Spleen (tissue), 7 donors: ENCODE measurements around the gene CHMP5.

Source experiments
- POLR2A ChIP-seq, 3 donors: fragments of 450-650 bp; IDR thresholded peaks; one replicate each; pipeline ENCODE4 v1.5.1; 2017; ENCODE audit warnings: antibody characterized with exemption in 3 of 3, mild to moderate bottlenecking in 1 of 3
- POLR2AphosphoS5 ChIP-seq, 3 donors: sonication (generic); formaldehyde crosslinking; IDR thresholded peaks; one replicate each; pipeline ENCODE4 v1.5.1; 2017; ENCODE audit warnings: antibody characterized with exemption in 3 of 3
- TF ChIP-seq, protein P1 (sequence below), 11 experiments: fragments of 200-600 bp in 7 of 11; fragments of 450-650 bp in 4 of 11; sonication (generic) in 4 of 11; IDR thresholded peaks in 8 of 11; conservative IDR thresholded peaks in 3 of 11; 1 replicate in 7 of 11; 2 replicates in 4 of 11; pipeline versions ENCODE4 v1.4.0 to v1.8.0; 2016 to 2021; ENCODE audit warnings: antibody characterized with exemption in 11 of 11, inconsistent platforms in 4 of 11, mild to moderate bottlenecking in 1 of 11
- donor health status: DM: no; HTN: no; CAD: no; lungs with moderate emphysema.
- donor health status: DM: no; HTN: no; CAD: no.
- donor health status: DM: no; HTN: no; CAD: no.

DNA sequence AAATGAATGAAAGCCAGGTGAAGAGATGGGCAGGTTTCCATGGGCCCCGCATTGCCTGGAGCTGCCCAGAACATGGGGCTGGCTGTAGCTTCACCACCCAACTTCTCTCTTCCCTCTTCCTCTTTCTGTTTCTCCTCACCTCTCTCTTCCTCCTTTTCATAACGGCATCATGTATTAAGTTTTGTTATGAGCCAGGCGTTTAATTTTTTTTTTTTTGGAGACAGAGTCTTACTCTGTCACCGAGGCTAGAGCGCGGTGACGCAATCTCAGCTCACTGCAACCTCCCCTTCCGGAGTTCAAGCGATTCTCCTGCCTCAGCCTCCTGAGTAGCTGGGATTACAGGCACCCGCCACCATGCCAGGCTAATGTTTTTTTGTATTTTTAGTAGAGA, 37.8 kb upstream of the CHMP5 start:
- TF ChIP-seq, protein P1, sequence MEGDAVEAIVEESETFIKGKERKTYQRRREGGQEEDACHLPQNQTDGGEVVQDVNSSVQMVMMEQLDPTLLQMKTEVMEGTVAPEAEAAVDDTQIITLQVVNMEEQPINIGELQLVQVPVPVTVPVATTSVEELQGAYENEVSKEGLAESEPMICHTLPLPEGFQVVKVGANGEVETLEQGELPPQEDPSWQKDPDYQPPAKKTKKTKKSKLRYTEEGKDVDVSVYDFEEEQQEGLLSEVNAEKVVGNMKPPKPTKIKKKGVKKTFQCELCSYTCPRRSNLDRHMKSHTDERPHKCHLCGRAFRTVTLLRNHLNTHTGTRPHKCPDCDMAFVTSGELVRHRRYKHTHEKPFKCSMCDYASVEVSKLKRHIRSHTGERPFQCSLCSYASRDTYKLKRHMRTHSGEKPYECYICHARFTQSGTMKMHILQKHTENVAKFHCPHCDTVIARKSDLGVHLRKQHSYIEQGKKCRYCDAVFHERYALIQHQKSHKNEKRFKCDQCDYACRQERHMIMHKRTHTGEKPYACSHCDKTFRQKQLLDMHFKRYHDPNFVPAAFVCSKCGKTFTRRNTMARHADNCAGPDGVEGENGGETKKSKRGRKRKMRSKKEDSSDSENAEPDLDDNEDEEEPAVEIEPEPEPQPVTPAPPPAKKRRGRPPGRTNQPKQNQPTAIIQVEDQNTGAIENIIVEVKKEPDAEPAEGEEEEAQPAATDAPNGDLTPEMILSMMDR (IDR thresholded peaks at IDR 0.05 in 8 of 11, conservative IDR thresholded peaks at IDR 0.05 in 3 of 11): no peak
- TF ChIP-seq POLR2A (IDR thresholded peaks at IDR 0.05) (no peak), POLR2AphosphoS5 (IDR thresholded peaks at IDR 0.05) (peak in 1 of 3 donors; percentile 21)
